Prostate gland (tissue), 2 donors: Measurements from ENCODE around the gene CHKA.

Source experiments
- CTCF ChIP-seq, 4 experiments: fragments of 200-600 bp in 2 of 4; fragments of 450-650 bp in 2 of 4; sonication (generic) in 2 of 4; IDR thresholded peaks; 1 replicate in 3 of 4; 2 replicates in 1 of 4; pipeline ENCODE4 v1.5.1; 2016 to 2019; ENCODE audit warnings: antibody characterized with exemption in 4 of 4, mild to moderate bottlenecking in 2 of 4, moderate library complexity in 2 of 4
- POLR2A ChIP-seq: fragments of 450-650 bp; IDR thresholded peaks from one replicate; pipeline ENCODE4 v1.6.1; 2016; ENCODE audit warnings: antibody characterized with exemption, mild to moderate bottlenecking
- POLR2AphosphoS5 ChIP-seq: sonication (generic); formaldehyde crosslinking; IDR thresholded peaks from one replicate; pipeline ENCODE4 v1.6.1; 2017; ENCODE audit warnings: antibody characterized with exemption

GRCh38 chr11:68007498-68008380 is 113.4 kb downstream of the CHKA start:
- TF ChIP-seq CTCF (IDR thresholded peaks at IDR 0.05) (no peak), POLR2A (no peak), POLR2AphosphoS5 (no peak)
